Measurements from ENCODE around the gene NRCAM. TPM values are rescaled to one million over a fixed set of nuclear protein-coding genes. Genes with fewer than 3 reads are reported as not detected.

The NRCAM gene
- total RNA-seq, 1 donor from 2014 or later: 0.14 TPM

DNA sequence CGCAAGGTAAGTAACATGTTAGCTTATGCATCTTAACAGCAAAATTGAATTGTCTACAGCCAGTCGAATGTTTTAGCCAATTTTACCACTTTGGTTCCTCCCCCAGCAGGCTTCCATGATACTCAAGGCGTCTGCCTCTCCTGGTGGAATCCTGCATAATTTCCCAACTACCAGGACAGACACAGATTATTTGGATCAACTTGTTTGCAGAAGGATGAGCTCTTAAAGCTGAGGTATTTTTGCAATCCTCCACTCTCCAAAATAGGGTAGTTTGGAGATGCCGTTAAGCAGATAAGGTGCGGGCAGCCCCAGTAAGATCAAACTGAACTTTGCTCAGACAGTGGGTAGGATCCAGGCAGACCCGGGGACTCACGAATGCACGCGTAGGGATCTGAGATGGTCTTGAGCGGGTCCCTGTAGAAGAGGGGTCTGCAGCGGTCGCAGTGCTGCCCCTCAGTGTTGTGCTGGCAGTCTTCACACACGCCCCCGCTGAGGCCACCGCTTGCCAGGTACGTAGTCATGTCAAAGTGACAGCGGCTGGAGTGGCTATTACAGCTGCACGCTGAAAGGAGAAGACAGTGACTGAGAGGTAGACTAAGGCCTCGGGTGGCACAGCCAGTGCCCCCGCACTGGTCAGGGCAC, 353.4 kb downstream of the NRCAM start:
- no peak overlapping the region for H3K4me3 ChIP-seq
- no peak for DNase-seq
- TF ChIP-seq, protein P1, sequence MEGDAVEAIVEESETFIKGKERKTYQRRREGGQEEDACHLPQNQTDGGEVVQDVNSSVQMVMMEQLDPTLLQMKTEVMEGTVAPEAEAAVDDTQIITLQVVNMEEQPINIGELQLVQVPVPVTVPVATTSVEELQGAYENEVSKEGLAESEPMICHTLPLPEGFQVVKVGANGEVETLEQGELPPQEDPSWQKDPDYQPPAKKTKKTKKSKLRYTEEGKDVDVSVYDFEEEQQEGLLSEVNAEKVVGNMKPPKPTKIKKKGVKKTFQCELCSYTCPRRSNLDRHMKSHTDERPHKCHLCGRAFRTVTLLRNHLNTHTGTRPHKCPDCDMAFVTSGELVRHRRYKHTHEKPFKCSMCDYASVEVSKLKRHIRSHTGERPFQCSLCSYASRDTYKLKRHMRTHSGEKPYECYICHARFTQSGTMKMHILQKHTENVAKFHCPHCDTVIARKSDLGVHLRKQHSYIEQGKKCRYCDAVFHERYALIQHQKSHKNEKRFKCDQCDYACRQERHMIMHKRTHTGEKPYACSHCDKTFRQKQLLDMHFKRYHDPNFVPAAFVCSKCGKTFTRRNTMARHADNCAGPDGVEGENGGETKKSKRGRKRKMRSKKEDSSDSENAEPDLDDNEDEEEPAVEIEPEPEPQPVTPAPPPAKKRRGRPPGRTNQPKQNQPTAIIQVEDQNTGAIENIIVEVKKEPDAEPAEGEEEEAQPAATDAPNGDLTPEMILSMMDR (IDR thresholded peaks at IDR 0.05; ENCODE audit: borderline replicate concordance): no peak
- no peaks in the 10 kb centered on the region for H3K36me3 ChIP-seq
- H3K27ac ChIP-seq (replicated peaks): no peak overlapping the region
- H3K9me3 ChIP-seq (replicated peaks): no peaks in the 10 kb centered on the region
- peaks cover 16% of the 10 kb centered on the region for H3K4me1 ChIP-seq
- intact Hi-C loops (cut with micrococcal nuclease): no loop called here
- no peaks in the 10 kb centered on the region for H3K27me3 ChIP-seq (ENCODE audit: low read depth)

DNA sequence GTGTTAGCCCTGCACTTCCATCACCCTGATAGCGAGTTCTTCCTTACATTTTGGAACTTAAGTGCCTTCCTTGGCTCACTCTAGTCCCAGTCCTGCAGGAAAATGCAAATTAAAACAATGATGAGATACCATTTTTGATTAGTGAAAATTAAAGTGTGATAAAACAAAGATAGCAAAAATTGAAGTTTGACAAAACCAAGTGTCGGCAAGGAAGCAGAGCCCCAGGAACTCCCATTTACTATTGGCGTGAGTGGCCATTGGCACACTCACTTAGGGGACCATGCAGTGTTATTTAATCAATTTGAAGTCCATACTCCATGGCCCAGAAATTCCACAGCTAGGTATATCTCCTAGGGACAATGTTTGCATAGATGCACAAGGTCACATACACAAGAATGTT, 354.5 kb downstream of the NRCAM start:
- TF ChIP-seq, protein P1 (IDR thresholded peaks at IDR 0.05; ENCODE audit: borderline replicate concordance): no peak
- H3K27me3 ChIP-seq (ENCODE audit: low read depth): no peaks in the 10 kb centered on the region
- intact Hi-C loops (cut with micrococcal nuclease): no loop called here
- no peak overlapping the region for H3K27ac ChIP-seq (replicated peaks)
- no peak overlapping the region for H3K4me3 ChIP-seq
- H3K9me3 ChIP-seq (replicated peaks): no peaks in the 10 kb centered on the region
- no peak for DNase-seq
- H3K36me3 ChIP-seq: no peaks in the 10 kb centered on the region
- peaks cover 11% of the 10 kb centered on the region for H3K4me1 ChIP-seq

DNA sequence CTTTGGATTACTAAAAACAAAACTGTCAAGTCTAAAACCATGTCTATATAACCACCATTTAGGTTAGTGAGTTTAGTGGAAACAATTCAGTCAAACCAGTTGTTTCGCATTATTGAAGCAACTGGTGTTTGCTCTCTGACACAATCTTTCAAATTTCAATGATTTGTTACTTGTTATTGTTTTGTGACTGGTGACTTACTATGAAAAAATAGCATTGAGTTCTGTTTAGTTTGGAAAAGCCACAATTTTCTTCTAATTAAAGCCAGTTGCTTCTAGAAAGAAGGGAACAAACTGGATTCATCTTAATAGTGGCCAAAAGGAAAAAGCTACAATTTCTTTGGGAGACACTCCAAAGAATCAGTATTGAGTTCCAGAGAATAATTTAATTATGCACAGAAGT, 356.5 kb downstream of the NRCAM start:
- Histone ChIP-seq H3K9me3 (replicated peaks) (no peaks in the 10 kb centered on the region), H3K36me3 (no peaks in the 10 kb centered on the region), H3K27me3 (ENCODE audit: low read depth) (no peaks in the 10 kb centered on the region), H3K27ac (replicated peaks) (peak overlapping the region; percentile 31), H3K4me3 (no peak overlapping the region), H3K4me1 (peaks cover 22% of the 10 kb centered on the region)
- intact Hi-C loops (cut with micrococcal nuclease): no loop called here
- no peak for DNase-seq
- TF ChIP-seq, protein P1 (IDR thresholded peaks at IDR 0.05; ENCODE audit: borderline replicate concordance): no peak

DNA sequence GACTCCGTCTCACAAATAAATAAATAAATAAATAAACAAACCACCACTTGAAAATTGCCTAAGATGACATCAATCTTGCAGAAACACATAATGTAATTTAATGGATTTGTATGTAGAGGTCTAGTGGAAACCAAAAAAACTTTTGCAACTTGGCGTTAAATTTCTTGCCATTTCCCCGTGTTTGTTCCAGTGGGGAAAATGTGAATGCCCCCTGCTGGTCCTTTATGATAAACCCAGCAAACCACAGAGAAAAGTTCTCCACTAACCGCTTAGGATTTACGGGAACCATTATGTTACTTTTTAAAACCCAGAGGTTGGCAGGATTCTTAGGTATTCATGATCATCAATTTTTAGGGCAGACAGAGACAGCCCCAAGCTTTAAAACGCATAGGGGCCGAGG, 358.5 kb downstream of the NRCAM start:
- no peak overlapping the region for H3K4me3 ChIP-seq
- no peak for DNase-seq
- intact Hi-C loops (cut with micrococcal nuclease): no loop called here
- no peaks in the 10 kb centered on the region for H3K9me3 ChIP-seq (replicated peaks)
- H3K27ac ChIP-seq (replicated peaks): no peak overlapping the region
- H3K36me3 ChIP-seq: no peaks in the 10 kb centered on the region
- H3K27me3 ChIP-seq (ENCODE audit: low read depth): no peaks in the 10 kb centered on the region
- TF ChIP-seq, protein P1 (IDR thresholded peaks at IDR 0.05; ENCODE audit: borderline replicate concordance): peak; percentile 56
- peaks cover 27% of the 10 kb centered on the region for H3K4me1 ChIP-seq

Other genes starting within 250 kb of the NRCAM start
- 32.4 TPM for gene PNPLA8, start 69.7 kb upstream of the NRCAM start, total RNA-seq
- gene THAP5, start 113.3 kb upstream of the NRCAM start, total RNA-seq: 24.4 TPM
- gene DNAJB9, start 113.4 kb upstream of the NRCAM start, total RNA-seq: 47.9 TPM